WI38 (cell line): ENCODE measurements around the gene CLASP1.

Experiments
- H3K4me3 ChIP-seq: 2 replicates; pipeline ENCODE4 v1.5.1; 2011; ENCODE audit warnings: low read depth, mild to moderate bottlenecking, control low read depth, low read length
- TF ChIP-seq, protein P1 (sequence below): IDR thresholded peaks from 2 replicates; pipeline ENCODE4 v1.5.1; 2012; ENCODE audit warnings: low read depth, mild to moderate bottlenecking, control low read depth, low read length

The CLASP1 gene

GRCh38 chr2:121524685-121525425, 124.4 kb downstream of the CLASP1 start:
- TF ChIP-seq, protein P1, sequence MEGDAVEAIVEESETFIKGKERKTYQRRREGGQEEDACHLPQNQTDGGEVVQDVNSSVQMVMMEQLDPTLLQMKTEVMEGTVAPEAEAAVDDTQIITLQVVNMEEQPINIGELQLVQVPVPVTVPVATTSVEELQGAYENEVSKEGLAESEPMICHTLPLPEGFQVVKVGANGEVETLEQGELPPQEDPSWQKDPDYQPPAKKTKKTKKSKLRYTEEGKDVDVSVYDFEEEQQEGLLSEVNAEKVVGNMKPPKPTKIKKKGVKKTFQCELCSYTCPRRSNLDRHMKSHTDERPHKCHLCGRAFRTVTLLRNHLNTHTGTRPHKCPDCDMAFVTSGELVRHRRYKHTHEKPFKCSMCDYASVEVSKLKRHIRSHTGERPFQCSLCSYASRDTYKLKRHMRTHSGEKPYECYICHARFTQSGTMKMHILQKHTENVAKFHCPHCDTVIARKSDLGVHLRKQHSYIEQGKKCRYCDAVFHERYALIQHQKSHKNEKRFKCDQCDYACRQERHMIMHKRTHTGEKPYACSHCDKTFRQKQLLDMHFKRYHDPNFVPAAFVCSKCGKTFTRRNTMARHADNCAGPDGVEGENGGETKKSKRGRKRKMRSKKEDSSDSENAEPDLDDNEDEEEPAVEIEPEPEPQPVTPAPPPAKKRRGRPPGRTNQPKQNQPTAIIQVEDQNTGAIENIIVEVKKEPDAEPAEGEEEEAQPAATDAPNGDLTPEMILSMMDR, result no peak

GRCh38 chr2:121521359-121521758, 127.9 kb downstream of the CLASP1 start:
- TF ChIP-seq, protein P1, result no peak
- no peak overlapping the region for H3K4me3 ChIP-seq

More at GRCh38 chr2:121524685-121525425, 124.4 kb downstream of the CLASP1 start:
- no peak overlapping the region for H3K4me3 ChIP-seq

GRCh38 chr2:121520641-121520994, 128.6 kb downstream of the CLASP1 start:
- no peak overlapping the region for H3K4me3 ChIP-seq
- TF ChIP-seq, protein P1, result no peak

GRCh38 chr2:121519732-121520640, 129.3 kb downstream of the CLASP1 start:
- H3K4me3 ChIP-seq, result no peak overlapping the region
- TF ChIP-seq, protein P1, result no peak

GRCh38 chr2:121519153-121519552, 130.1 kb downstream of the CLASP1 start:
- H3K4me3 ChIP-seq, result no peak overlapping the region
- TF ChIP-seq, protein P1, result no peak

- TF ChIP-seq, protein P1, result no peak
- H3K4me3 ChIP-seq, result no peak overlapping the region
Measured at GRCh38 chr2:121513597-121514333, 135.5 kb downstream of the CLASP1 start.

DNA sequence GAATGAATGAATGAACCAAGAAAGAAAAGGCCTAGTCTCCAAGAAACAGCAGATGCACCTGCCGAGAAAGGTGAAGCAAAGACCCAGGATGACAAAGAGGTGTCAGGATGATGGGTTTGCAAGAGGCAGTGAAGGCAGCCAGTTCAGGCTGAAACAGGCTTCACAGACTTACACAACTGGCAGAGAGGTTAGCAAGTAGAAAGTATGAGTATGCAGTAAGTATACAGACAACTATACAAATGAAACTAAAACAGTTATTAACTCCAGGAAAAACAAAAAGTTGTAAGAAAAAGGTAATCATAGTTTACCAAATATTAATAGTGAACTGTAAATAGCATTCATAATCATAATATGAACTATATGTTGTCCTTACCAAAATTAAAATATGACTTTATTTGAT, 138.4 kb downstream of the CLASP1 start:
- H3K4me3 ChIP-seq, result no peak overlapping the region
- TF ChIP-seq, protein P1, result no peak
